H9 (cell line): ENCODE measurements around the gene CES5A. TPM values are rescaled to one million over a fixed set of nuclear protein-coding genes. Genes with fewer than 3 reads are reported as not detected.

Experiments
- DNase-seq: peaks from one replicate; pipeline ENCODE4 v3.0.0-alpha.2; 2017
- H2AFZ ChIP-seq: one replicate; pipeline ENCODE4 v1.6.1; 2013; ENCODE audit warnings: mild to moderate bottlenecking, low read length, control low read depth, moderate library complexity
- H2AK5ac ChIP-seq: 2 replicates; pipeline ENCODE4 v1.6.1; 2013; ENCODE audit warnings: low read length, control low read depth, mixed read lengths; ENCODE audit not compliant: insufficient read length
- H2BK120ac ChIP-seq: one replicate; pipeline ENCODE4 v1.6.1; 2013; ENCODE audit warnings: low read depth, mild to moderate bottlenecking, low read length, control low read depth, inconsistent platforms; ENCODE audit not compliant: poor library complexity, severe bottlenecking
- H2BK12ac ChIP-seq: 2 replicates; pipeline ENCODE4 v1.6.1; 2013; ENCODE audit warnings: low read length, control low read depth, mixed read lengths, low read depth; ENCODE audit not compliant: insufficient read length
- H2BK15ac ChIP-seq: 2 replicates; pipeline ENCODE4 v1.6.1; 2013; ENCODE audit warnings: low read depth, low read length, control low read depth
- H2BK20ac ChIP-seq: one replicate; pipeline ENCODE4 v1.6.1; 2013; ENCODE audit warnings: low read depth, mild to moderate bottlenecking, low read length, control low read depth, inconsistent platforms; ENCODE audit not compliant: poor library complexity, severe bottlenecking
- H2BK5ac ChIP-seq: 2 replicates; pipeline ENCODE4 v1.6.1; 2013; ENCODE audit warnings: low read length, control low read depth, mixed read lengths; ENCODE audit not compliant: insufficient read length
- H3K14ac ChIP-seq: 2 replicates; pipeline ENCODE4 v1.6.1; 2013; ENCODE audit warnings: low read length, control low read depth; ENCODE audit not compliant: insufficient read depth
- H3K18ac ChIP-seq: 2 replicates; pipeline ENCODE4 v1.6.1; 2013; ENCODE audit warnings: low read depth, mild to moderate bottlenecking, mixed read lengths, low read length, control low read depth; ENCODE audit not compliant: insufficient read length
- H3K23ac ChIP-seq: 2 replicates; pipeline ENCODE4 v1.6.1; 2013; ENCODE audit warnings: low read length, control low read depth, mixed read lengths, low read depth; ENCODE audit not compliant: insufficient read length
- H3K23me2 ChIP-seq: 2 replicates; pipeline ENCODE4 v1.6.1; 2013; ENCODE audit warnings: low read depth, mild to moderate bottlenecking, mixed read lengths, low read length, control low read depth; ENCODE audit not compliant: insufficient read length, poor library complexity, severe bottlenecking
- H3K27ac ChIP-seq: 2 replicates; pipeline ENCODE4 v1.5.1; 2013; ENCODE audit warnings: low read length, control low read depth, mixed read lengths, low read depth; ENCODE audit not compliant: insufficient read length
- H3K27me3 ChIP-seq: 2 replicates; pipeline ENCODE4 v1.6.1; 2013; ENCODE audit warnings: low read length, control low read depth, inconsistent platforms; ENCODE audit not compliant: insufficient read depth
- H3K4ac ChIP-seq: 2 replicates; pipeline ENCODE4 v1.6.1; 2013; ENCODE audit warnings: low read depth, mild to moderate bottlenecking, control low read depth, inconsistent platforms, low read length, moderate library complexity
- H3K4me1 ChIP-seq: 2 replicates; pipeline ENCODE4 v1.6.1; 2013; ENCODE audit warnings: low read length, control low read depth, inconsistent platforms; ENCODE audit not compliant: insufficient read depth
- H3K4me2 ChIP-seq: 2 replicates; pipeline ENCODE4 v1.6.1; 2013; ENCODE audit warnings: low read length, control low read depth, mixed read lengths; ENCODE audit not compliant: insufficient read length, insufficient read depth
- H3K56ac ChIP-seq: 2 replicates; pipeline ENCODE4 v1.6.1; 2013; ENCODE audit warnings: low read depth, mild to moderate bottlenecking, mixed read lengths, low read length, control low read depth; ENCODE audit not compliant: insufficient read length
- H3K79me1 ChIP-seq: 2 replicates; pipeline ENCODE4 v1.6.1; 2013; ENCODE audit warnings: low read depth, mild to moderate bottlenecking, moderate library complexity, low read length, control low read depth, inconsistent platforms; ENCODE audit not compliant: insufficient read depth, poor library complexity, severe bottlenecking
- H3K79me2 ChIP-seq: 2 replicates; pipeline ENCODE4 v1.6.1; 2013; ENCODE audit warnings: low read length, control low read depth, inconsistent platforms; ENCODE audit not compliant: insufficient read depth
- H3K9ac ChIP-seq: 2 replicates; pipeline ENCODE4 v1.6.1; 2013; ENCODE audit warnings: low read length, control low read depth, mixed read lengths; ENCODE audit not compliant: insufficient read length; ENCODE audit errors: extremely low read depth
- H3K9me3 ChIP-seq: one replicate; pipeline ENCODE4 v1.6.1; 2013; ENCODE audit warnings: low read depth, low read length, inconsistent platforms; ENCODE audit not compliant: control insufficient read depth
- H3T11ph ChIP-seq: one replicate; pipeline ENCODE4 v1.6.1; 2013; ENCODE audit warnings: mild to moderate bottlenecking, low read length, control low read depth, inconsistent platforms
- H4K20me1 ChIP-seq: one replicate; pipeline ENCODE4 v1.6.1; 2013; ENCODE audit not compliant: control insufficient read depth, insufficient read length, insufficient read depth
- H4K5ac ChIP-seq: 2 replicates; pipeline ENCODE4 v1.6.1; 2013; ENCODE audit warnings: low read depth, mild to moderate bottlenecking, mixed read lengths, low read length, control low read depth; ENCODE audit not compliant: insufficient read length
- H4K8ac ChIP-seq: replicated peaks from 2 replicates; pipeline ENCODE4 v1.6.1; 2013; ENCODE audit warnings: low read length, control low read depth, mixed read lengths, low read depth; ENCODE audit not compliant: insufficient read length
- H4K91ac ChIP-seq: 2 replicates; pipeline ENCODE4 v1.6.1; 2013; ENCODE audit warnings: low read depth, mild to moderate bottlenecking, moderate library complexity, mixed read lengths, low read length, control low read depth; ENCODE audit not compliant: insufficient read length
- H3K27ac Mint-ChIP-seq, 3 experiments: 2 replicates in 2 of 3; 3 replicates in 1 of 3; pipeline ENCODE4 v1.8.0; 2020 to 2021; ENCODE audit warnings: mixed read lengths in 3 of 3, mild to moderate bottlenecking in 1 of 3, moderate library complexity in 1 of 3
- H3K27me3 Mint-ChIP-seq: 2 replicates; pipeline ENCODE4 v1.8.0; 2021; ENCODE audit warnings: low read depth, mild to moderate bottlenecking, moderate library complexity, mixed read lengths
- H3K36me3 Mint-ChIP-seq, 3 experiments: 2 replicates in 2 of 3; 3 replicates in 1 of 3; pipeline ENCODE4 v1.8.0; 2020 to 2021; ENCODE audit warnings: low read depth in 3 of 3, mixed read lengths in 3 of 3; ENCODE audit not compliant: insufficient read depth in 1 of 3
- H3K4me1 Mint-ChIP-seq, 2 experiments: 2 replicates each; pipeline ENCODE4 v1.8.0; 2020; ENCODE audit warnings: mixed read lengths in 2 of 2
- H3K4me3 Mint-ChIP-seq, 2 experiments: 2 replicates in 1 of 2; 3 replicates in 1 of 2; pipeline ENCODE4 v1.8.0; 2020 to 2021; ENCODE audit warnings: mild to moderate bottlenecking in 2 of 2, mixed read lengths in 2 of 2, moderate library complexity in 1 of 2
- H3K9me3 Mint-ChIP-seq, 2 experiments: 2 replicates in 1 of 2; 3 replicates in 1 of 2; pipeline ENCODE4 v1.8.0; 2020; ENCODE audit warnings: mild to moderate bottlenecking in 2 of 2, mixed read lengths in 2 of 2, moderate library complexity in 1 of 2
- WGBS: extraction: QIAGEN DNeasy Blood & Tissue Kit; methylation state at CpG from one replicate; pipeline ENCODE4 v1.1.7; 2013; ENCODE audit warnings: missing lambda C conversion rate, low lambda C conversion rate, mixed read lengths; ENCODE audit not compliant: insufficient read length; ENCODE audit errors: extremely low coverage; 5-methylcytosine and 5-hydroxymethylcytosine counted together
- total RNA-seq: library from RNA; stranded (reverse); gene quantifications from 2 replicates; pipeline ENCODE4 v1.2.1, GENCODE V29; 2021
- TF ChIP-seq, protein P1 (sequence below): fragments of 200-600 bp; sonication (generic); conservative IDR thresholded peaks from 3 replicates; pipeline ENCODE4 v1.8.0; 2021; ENCODE audit warnings: antibody characterized with exemption, mild to moderate bottlenecking

CES5A gene
- total RNA-seq, 1 experiment from 2014 or later: not detected

DNA sequence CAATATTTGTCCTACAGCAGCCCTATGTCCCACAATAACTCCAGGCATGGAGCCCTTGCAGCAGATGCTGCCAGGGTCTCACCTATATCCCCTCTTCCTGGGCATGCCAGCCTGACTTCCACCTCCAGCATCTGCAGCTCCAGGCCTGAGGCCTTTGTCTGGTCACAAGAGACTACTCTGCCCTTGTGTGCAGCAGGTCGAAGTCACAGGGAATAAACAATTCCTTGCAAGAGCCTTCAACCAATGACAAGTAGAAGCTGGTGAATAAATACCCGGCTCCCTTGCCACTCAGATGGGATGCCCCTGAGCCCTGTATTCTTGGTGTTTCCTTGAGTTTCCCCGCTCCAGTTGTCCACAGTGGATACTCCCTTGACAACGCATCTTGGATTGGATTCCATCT is 65.3 kb downstream of the CES5A start:
- H4K8ac ChIP-seq: no peak overlapping the region
- peak overlapping the region in 1 of 3 experiments; percentile 40; a peak in 2 of 7 replicates for H3K27ac Mint-ChIP-seq
- H3K4me1 Mint-ChIP-seq: peaks cover 14 to 17% of the 10 kb centered on the region in 2 experiments
- H2BK5ac ChIP-seq: no peak overlapping the region
- H3K18ac ChIP-seq: no peak overlapping the region
- H3K27me3 Mint-ChIP-seq: peaks cover 33% of the 10 kb centered on the region
- H2AK5ac ChIP-seq: no peak overlapping the region
- TF ChIP-seq, protein P1, sequence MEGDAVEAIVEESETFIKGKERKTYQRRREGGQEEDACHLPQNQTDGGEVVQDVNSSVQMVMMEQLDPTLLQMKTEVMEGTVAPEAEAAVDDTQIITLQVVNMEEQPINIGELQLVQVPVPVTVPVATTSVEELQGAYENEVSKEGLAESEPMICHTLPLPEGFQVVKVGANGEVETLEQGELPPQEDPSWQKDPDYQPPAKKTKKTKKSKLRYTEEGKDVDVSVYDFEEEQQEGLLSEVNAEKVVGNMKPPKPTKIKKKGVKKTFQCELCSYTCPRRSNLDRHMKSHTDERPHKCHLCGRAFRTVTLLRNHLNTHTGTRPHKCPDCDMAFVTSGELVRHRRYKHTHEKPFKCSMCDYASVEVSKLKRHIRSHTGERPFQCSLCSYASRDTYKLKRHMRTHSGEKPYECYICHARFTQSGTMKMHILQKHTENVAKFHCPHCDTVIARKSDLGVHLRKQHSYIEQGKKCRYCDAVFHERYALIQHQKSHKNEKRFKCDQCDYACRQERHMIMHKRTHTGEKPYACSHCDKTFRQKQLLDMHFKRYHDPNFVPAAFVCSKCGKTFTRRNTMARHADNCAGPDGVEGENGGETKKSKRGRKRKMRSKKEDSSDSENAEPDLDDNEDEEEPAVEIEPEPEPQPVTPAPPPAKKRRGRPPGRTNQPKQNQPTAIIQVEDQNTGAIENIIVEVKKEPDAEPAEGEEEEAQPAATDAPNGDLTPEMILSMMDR: no peak
- H3K4me3 Mint-ChIP-seq: no peak overlapping the region
- no peaks in the 10 kb centered on the region for H3K79me2 ChIP-seq
- no peaks in the 10 kb centered on the region for H3K9me3 ChIP-seq
- H4K20me1 ChIP-seq: no peaks in the 10 kb centered on the region
- no peak overlapping the region for H2BK15ac ChIP-seq
- H3K36me3 Mint-ChIP-seq: no peaks in the 10 kb centered on the region
- H3K9me3 Mint-ChIP-seq: no peaks in the 10 kb centered on the region
- no peak overlapping the region for H4K5ac ChIP-seq
- no peak overlapping the region for H3K14ac ChIP-seq
- no peak overlapping the region for H3K56ac ChIP-seq
- 0 out of 2 replicates have a peak, but pooled peaks cover 2% of the 10 kb centered on the region for H3K4me1 ChIP-seq
- no peak overlapping the region for H3K9ac ChIP-seq
- no peak overlapping the region for H3K4ac ChIP-seq
- H3K27me3 ChIP-seq: no peaks in the 10 kb centered on the region
- no peak for DNase-seq
- no peak overlapping the region for H3K4me2 ChIP-seq
- no peak overlapping the region for H4K91ac ChIP-seq
- no peaks in the 10 kb centered on the region for H3K79me1 ChIP-seq
- no peak overlapping the region for H2AFZ ChIP-seq
- H3K23ac ChIP-seq: no peak overlapping the region
- WGBS: no CpG with 5 or more reads among the region's 4 CpGs
- H3K27ac ChIP-seq: no peak overlapping the region
- no peak overlapping the region for H2BK12ac ChIP-seq
- no peak overlapping the region for H3T11ph ChIP-seq
- H3K23me2 ChIP-seq: no peaks in the 10 kb centered on the region
- H2BK120ac ChIP-seq: no peak overlapping the region
- H2BK20ac ChIP-seq: no peak overlapping the region
